GM18526 (cell line): ENCODE measurements around the gene ADSS1.

Experiments
- POLR2A ChIP-seq: IDR thresholded peaks from 3 replicates; pipeline ENCODE4 v1.6.1; 2011; ENCODE audit not compliant: insufficient read length; ENCODE audit errors: extremely low read depth

The ADSS1 gene

DNA sequence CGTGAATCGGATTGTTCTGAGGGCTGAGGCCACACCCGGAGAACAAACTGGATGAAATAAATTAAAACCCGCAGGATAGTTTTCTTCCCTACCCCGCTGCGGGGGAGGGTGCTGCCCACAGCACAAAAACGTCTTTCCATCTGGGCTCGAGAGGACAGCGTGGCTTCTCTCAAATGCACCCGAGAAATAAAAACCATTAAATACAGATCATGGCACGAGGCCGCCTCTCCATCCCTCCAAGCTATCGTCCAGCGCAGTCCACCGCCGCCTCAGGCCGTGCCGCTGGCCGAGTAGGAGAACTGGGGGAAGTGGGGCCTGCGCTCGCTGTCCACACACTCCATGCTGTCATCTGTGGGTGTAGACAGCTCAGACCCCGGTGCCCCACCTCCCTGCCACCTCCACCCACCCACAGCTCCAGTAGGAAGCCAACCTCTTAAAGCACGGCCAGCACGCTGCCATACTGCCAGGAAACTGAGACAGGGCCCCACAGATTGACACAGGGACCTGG, 46.1 kb downstream of the ADSS1 start:
- TF ChIP-seq POLR2A: no peak

DNA sequence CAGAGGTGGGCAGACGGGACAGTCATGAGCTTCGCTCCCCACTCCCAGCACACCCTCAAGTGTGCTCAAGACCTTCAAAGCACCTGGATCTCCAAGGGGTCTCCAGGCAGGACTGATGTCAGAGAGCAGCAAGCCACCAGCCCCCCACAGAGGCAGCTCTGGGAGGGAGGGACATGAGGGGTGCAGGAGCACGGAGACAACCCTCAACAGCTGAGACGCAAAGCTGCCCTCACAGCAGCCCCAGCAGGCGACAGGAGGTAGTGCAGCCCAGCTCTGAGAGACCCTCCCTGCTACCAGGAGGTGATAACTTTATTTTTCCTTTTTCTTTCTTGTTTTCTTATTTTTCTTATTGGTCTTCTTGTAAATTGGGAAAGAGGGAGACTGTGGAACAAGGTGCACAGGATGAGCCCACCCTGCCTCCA, 46.8 kb downstream of the ADSS1 start:
- no peak for TF ChIP-seq POLR2A

DNA sequence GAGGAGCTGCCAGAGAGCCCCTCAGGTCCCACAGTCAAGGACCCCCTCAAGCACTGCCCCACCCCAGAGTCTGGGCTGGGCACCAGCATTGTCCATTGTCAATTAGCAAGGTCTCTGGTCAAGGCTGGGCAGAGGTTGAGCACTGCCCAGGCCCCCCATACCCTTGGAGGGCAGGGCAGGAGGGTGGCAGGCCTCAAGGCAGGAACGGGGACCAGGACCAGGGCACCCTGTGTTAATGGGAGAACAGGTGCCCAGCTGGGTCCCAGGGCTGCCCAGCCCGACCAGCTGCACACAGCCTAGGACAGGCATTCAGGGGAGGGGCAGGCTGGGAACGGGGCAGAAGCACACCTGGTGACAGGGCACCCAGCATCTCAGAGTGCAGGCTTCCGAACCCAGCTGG, 47.3 kb downstream of the ADSS1 start:
- no peak for TF ChIP-seq POLR2A

DNA sequence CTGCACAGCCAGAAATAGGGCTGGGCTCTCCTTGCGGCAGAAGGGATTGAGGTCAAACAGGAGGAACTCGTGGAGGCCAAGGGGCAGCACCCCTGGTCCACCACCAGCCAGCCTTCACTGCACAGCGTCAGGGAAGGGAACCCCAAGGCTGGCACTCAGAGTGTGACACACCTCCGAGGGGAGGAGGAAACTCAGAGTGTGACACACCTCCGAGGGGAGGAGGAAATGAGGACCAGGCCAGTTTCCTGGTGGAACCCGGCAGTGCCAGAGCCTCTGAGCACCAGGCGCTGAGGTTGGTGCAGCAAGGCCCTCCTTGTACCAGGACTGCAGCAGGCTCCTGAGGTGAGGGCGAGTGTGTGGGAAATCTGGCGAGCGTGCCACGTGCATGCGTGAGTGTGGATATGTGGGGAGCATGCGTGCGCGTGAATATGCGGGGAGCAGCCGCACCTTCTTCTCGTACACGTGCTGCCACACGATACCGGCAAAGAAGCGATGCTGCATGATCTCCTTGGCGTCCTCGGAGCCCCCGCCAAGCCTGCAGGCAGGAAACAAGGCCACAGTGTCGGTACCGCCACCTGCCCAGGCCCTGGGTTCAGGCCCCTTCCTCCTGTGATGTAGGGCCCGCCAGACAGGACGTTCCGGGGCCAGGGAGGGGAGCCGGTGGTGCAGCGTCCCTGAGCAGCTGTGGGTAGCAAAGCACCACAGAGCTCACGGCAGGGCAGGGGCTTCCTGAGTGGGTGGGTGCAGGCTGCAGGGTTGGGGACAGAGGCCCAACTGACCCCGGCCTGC, 48.1 kb downstream of the ADSS1 start:
- no peak for TF ChIP-seq POLR2A

DNA sequence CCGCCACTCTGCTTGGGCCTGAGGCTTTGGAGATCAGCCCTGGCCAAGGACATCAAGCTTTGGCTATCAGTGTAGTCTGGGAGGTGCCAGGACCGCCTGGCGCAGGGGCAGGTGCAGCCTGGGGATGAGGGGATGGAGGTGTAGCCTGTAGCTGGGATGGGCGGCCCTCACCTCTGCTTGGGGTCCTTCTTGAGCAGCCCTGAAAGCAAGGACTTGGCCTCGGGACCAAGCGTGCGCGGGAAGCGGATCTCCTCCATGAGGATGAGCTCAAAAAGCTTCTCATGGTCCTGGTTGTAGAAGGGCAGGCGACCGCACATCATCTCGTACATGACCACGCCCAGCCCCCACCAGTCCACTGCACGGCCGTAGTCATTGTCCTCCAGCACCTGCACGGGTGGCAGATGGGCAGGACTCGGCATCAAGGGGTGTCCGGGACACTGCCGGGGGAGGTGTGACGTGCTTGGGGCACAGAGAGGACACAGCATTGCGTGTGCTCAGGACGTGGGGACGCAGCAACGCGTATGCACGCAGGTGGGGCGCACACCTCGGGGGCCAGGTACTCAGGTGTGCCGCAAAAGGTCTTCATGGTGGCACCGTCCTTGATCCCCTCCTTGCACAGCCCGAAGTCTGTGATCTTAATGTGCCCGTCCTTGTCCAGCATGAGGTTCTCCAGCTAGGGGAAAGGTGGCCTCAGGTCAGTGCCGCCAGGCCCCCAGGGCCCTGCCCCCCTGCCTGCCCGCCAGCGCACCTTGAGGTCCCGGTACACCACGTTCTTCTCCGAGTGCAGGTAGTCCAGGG, 48.9 kb downstream of the ADSS1 start:
- TF ChIP-seq POLR2A: no peak

DNA sequence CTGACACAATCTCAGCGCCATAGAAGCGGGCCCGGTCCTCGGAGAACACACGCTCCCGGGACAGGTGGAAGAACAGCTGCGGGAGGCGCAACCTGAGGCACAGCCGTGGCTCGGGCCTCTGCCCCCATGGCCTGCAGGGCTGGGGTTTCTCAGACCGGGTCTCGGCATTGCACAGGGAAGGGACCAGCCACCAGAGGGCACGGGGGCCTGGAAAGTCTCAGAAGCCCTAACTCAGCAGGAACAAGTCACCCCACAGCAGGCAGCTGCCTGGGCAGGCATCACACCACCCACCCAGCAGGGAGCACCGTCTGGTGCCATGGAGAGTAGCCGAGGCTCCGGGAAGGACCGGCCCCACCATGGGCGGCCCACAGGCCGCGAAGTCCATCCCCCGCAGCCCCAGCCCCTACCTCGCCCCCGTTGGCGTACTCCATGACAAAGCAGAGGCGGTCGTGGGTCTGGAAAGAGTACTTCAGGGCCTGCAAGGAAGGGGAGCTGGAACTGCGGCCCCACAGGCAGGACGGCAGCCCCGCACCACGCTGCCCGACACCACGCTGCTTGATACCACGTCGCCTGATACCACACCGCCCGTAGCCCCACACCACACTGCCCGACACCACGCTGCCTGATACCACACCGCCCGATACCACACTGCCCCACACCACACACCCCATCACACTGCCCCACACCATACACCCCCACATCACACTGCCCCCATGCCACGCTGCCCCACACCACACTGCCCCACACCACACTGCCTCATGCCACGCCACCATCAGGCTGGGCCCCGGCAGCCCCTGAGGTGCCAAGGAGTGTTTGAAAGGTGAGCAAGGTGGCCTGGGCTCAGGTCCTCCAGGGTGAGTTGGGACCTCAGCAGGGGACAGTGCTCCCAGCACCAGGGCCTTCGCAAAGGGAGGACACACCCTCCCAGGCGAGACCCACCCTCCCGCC, 49.8 kb downstream of the ADSS1 start:
- no peak for TF ChIP-seq POLR2A

DNA sequence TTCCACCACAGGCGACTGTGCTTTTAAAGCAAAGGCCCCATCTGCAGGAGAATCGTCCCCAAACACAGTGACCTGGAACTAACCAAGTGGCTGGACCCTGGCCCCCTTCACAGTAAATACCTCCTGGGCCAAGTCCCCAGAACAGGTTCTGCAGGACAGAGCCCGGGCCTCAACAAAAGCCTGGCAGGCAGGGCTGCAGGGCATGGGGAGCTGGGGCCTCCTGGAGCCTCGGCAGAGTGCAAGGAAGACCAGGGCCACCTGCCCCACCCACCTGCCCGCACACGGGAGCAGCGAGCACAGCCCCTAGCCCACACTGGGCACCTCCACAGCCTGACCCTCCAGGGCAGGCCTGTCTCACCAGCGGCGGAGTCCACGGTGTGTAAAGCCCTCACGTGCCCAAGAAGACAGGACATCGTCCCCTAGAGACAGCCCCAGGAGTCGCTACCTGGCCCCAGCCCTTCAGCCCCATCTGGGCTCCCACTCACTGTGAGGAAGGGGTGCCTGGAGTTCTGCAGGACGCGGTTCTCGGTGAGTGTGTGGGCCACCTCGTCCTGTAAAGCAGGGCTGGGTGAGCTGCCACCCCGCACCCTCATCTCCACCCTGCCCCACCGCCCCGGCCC, 50.5 kb downstream of the ADSS1 start:
- no peak for TF ChIP-seq POLR2A

DNA sequence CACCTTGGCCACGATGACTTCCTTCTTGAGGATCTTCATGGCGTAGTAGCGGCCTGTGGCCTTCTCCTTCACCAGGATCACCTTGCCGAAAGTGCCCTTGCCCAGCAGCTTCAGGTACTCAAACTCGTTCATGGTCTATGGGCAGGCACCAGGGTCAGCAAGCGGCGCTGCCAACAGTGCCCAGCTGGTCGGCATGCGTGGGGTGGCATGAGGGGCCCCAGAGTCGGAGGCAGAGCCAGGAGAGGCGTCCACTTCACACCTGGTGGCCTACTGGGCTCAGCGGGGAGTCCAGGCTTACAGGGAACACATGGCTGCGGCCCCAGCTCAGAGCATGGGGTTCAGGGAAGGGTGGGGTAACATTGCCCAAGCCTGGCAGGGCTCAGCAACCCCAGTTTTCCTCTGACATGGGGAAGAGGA, 51.1 kb downstream of the ADSS1 start:
- no peak for TF ChIP-seq POLR2A

DNA sequence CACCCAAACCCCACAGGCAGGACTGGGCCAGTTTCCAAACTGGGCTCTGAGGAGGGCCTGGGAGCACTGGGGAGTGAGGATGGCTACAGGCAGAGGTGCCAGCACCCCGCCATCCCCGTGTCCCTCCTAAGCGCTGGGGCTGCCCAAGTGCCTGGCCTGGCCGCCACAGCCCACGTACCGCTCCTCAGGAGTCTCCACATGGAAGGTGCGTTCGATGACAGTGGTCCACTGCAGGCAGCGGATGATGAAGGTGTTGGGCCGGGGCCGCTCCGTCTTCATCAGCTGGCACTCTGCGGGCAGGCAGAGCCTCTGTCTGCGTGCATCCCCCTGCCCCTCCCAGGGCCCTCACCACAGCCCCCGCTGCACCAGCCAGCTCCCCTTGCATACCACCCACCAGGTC, 52.5 kb downstream of the ADSS1 start:
- no peak for TF ChIP-seq POLR2A

DNA sequence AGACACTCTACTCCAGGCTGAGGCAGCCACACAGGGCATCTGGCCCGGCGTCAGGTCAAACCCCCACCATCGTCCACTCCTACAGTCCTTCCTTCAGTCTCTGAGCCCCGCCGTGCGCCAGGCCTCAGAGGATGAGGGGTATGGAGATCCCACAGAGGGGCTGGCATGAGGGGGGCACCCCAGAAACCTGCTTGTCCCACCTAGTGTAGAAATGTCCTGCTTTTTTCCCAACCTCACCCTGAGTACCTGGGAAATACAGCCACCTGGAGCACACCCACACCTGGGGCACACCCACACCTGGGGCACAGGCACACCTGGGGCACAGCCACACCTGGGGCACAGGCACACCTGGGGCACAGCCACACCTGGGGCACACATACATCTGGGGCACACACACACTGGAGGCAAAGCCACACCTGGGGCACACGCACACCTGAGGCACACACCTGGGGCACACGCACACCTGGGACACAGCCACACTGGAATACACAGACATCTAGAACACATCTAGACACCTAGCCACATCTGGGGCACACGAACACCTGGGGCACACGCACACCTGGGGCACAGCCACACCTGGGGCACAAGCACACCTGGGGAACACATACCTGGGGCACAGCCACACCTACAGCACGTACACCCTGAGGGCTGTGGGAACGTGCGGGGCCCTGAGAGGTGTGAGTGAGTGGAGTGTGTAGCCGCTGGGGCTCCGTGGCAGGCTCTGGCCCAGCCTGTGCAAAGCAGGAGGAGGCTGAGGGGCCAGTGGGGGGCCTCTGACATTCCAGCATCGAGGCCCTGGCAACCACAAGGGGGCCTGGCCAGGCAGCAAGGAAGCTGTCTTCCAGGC, 53.2 kb downstream of the ADSS1 start:
- no peak for TF ChIP-seq POLR2A

DNA sequence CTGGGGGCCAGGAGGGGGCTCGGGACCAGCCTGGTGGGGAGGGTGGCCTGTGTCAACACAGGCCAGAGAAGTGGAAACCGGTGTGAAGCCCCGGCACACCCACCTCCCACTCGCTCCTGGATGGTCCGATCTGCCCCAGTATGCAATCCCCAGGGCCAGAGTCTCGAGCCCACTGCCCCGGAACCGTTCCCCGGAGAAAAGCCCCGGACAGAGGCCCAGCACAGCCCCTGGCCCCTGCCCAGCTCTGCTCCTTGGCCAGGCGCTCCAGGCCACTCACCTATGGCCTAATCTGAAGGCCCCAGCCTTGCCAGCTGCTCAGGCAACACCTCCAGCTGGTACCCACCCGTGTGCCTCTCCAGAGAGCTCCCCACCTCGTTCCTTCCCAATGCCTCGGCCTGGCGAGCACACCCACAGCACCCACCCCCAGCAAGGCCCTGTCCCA, 53.8 kb downstream of the ADSS1 start:
- TF ChIP-seq POLR2A: no peak

DNA sequence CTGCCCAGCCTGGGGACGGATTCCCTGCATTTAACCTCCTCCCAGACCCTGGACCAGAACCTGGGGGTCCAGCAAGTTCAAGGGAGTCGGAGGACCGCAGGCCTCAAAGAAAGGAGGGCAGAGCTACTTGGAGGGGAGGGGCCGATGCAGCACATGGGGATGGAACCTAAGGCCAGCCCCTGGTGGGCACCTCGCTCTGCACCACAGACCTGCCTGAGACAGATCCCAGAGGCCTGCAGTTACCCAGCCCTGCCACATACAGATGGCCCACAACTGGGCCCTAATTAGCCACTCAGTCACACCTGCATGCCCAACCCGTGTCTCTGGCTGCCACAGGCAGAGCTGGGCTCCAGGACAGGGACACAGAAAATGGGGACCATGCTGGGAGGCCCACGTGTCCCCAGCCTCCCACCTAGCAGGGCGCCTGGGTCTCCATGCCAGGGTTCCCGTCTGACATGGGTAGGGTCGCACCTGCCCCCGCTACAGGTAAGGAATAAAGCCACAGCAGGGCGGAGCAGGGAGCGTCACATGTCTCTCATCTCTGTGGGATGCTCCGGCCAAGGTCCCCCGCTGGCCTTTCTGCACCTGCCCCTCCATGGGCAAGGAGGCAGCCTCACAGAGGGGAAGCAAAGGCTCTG, 54.8 kb downstream of the ADSS1 start:
- no peak for TF ChIP-seq POLR2A

DNA sequence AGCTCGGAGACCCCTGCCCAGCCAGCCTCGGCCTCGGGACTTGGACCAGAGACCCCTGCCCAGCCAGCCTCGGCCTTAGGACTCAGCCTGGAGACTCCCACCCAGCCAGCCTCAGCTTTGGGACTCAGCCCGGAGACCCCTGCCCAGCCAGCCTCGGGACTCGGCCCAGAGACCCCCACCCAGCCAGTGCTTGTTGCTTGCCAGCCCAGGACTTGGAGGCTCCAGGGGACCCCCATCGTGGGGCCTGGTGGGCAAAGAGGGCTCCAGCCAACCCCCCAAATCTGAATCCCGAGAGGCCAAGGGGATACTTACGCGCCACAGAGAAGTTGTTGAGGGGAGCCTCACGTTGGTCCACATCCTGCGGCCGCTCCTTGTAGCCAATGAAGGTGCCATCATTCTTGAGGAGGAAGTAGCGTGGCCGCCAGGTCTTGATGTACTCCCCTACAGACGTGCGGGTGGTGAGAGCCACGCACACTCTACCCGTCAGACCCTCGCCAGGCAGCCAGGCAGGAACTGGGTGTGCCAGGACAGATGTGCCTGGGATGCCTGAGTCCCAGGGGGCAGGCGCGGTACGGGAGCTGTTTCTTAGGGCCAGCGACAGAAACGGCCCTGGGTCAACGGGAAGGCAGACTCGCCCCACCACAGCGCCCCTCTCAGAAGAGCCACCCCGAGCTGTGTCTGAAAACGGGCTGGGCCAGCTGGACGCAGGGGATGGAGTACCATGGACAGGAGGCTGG, 55.9 kb downstream of the ADSS1 start:
- no peak for TF ChIP-seq POLR2A

DNA sequence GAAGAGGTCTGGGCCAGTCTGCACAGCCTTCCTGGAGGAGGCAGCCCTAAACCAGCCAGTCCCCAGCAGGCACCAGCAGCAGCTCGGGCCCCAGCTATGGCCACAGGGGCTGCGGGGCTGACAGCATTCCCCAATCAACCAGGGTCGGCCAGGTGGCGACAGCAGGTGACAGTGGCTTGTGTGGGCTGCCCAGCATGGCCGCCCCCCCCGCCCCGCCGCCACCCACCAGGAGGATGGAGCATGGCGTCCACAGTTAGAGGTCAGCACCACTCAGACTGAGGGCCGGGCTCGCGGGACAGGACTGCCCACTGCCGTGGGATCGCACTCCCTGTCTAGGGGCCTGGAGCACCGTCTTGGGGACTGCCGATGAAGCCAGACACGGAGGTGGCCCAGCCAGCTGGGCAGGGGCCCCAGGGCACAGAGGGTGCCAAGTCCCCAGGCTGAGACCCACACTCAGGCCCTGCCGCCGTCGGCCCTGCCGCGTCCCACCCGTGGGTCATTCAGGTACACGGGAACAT, 56.5 kb downstream of the ADSS1 start:
- no peak for TF ChIP-seq POLR2A
